HEK293 (cell line): ENCODE measurements around the gene LDLRAD4.

Experiments used
- CTCF ChIA-PET: fragments of 350-600 bp; formaldehyde crosslinking; extraction: SDS; loops from one replicate; lab custom pipeline; 2021; ENCODE audit warnings: antibody characterized with exemption; lab: Yijun Ruan, JAX
- POLR2A ChIA-PET: fragments of 300-600 bp; formaldehyde crosslinking; extraction: SDS; loops from one replicate; lab custom pipeline; 2020; ENCODE audit warnings: antibody characterized with exemption, inconsistent platforms; lab: Yijun Ruan, JAX
- H3K27ac ChIP-seq: fragments of 200-500 bp; sonication (Bioruptor generic); 2 replicates; pipeline ENCODE4 v1.5.1; 2014; ENCODE audit warnings: low read depth, low read length, control low read depth, inconsistent platforms; ENCODE audit errors: extremely low read depth
- H3K36me3 ChIP-seq, 2 experiments: fragments of 200-500 bp in 1 of 2; sonication (Bioruptor generic) in 1 of 2; 1 replicate in 1 of 2; 2 replicates in 1 of 2; pipeline ENCODE4 v1.5.1; 2014 to 2017; ENCODE audit warnings: inconsistent platforms in 2 of 2, low read length in 2 of 2; ENCODE audit not compliant: control insufficient read depth in 2 of 2, insufficient read depth in 1 of 2
- H3K4me1 ChIP-seq: fragments of 200-500 bp; sonication (Bioruptor generic); 2 replicates; pipeline ENCODE4 v1.5.1; 2014; ENCODE audit warnings: mild to moderate bottlenecking, low read length, inconsistent platforms; ENCODE audit not compliant: control insufficient read depth, insufficient read depth
- H3K4me3 ChIP-seq: 2 replicates; pipeline ENCODE4 v1.5.1; 2011; ENCODE audit warnings: low read depth, mild to moderate bottlenecking, control low read depth, low read length, moderate library complexity
- H3K9me3 ChIP-seq: fragments of 200-500 bp; sonication (Bioruptor generic); 2 replicates; pipeline ENCODE4 v1.5.1; 2014; ENCODE audit warnings: low read depth, low read length, inconsistent platforms; ENCODE audit not compliant: control insufficient read depth, insufficient read depth
- FEZF1 ChIP-seq: fragments of 450-650 bp; formaldehyde crosslinking; IDR thresholded peaks from 2 replicates; pipeline ENCODE4 v1.5.1; 2016; ENCODE audit warnings: missing biosample characterization, missing genetic modification characterization
- GLIS1 ChIP-seq: fragments of 450-650 bp; formaldehyde crosslinking; IDR thresholded peaks from 2 replicates; pipeline ENCODE4 v1.5.1; 2016; ENCODE audit warnings: missing biosample characterization, missing genetic modification characterization
- HOXA7 ChIP-seq: sonication (generic); formaldehyde crosslinking; IDR thresholded peaks from 2 replicates; pipeline ENCODE4 v1.8.1; 2022; ENCODE audit warnings: missing genetic modification reagents, borderline replicate concordance
- ZNF10 ChIP-seq: fragments of 450-650 bp; formaldehyde crosslinking; IDR thresholded peaks from 2 replicates; pipeline ENCODE4 v1.5.1; 2017; ENCODE audit warnings: missing biosample characterization, missing genetic modification characterization
- ZNF239 ChIP-seq: fragments of 450-650 bp; formaldehyde crosslinking; IDR thresholded peaks from 2 replicates; pipeline ENCODE4 v1.5.1; 2016; ENCODE audit warnings: missing biosample characterization, missing genetic modification characterization
- ZNF24 ChIP-seq: fragments of 450-650 bp; formaldehyde crosslinking; IDR thresholded peaks from 2 replicates; pipeline ENCODE4 v1.5.1; 2016; ENCODE audit warnings: missing biosample characterization, missing genetic modification characterization
- ZNF266 ChIP-seq: fragments of 450-650 bp; formaldehyde crosslinking; IDR thresholded peaks from 2 replicates; pipeline ENCODE4 v1.5.1; 2016; ENCODE audit warnings: missing biosample characterization, missing genetic modification characterization, low read depth
- ZNF335 ChIP-seq: fragments of 450-650 bp; formaldehyde crosslinking; conservative IDR thresholded peaks from 2 replicates; pipeline ENCODE4 v1.5.1; 2016; ENCODE audit warnings: missing biosample characterization, missing genetic modification characterization
- ZNF341 ChIP-seq: fragments of 450-650 bp; formaldehyde crosslinking; IDR thresholded peaks from 2 replicates; pipeline ENCODE4; 2016; ENCODE audit warnings: low read depth, missing biosample characterization, missing genetic modification characterization
- ZNF48 ChIP-seq: fragments of 450-650 bp; formaldehyde crosslinking; IDR thresholded peaks from 2 replicates; pipeline ENCODE4 v1.5.1; 2016; ENCODE audit warnings: missing biosample characterization, missing genetic modification characterization
- ZSCAN23 ChIP-seq: fragments of 450-650 bp; formaldehyde crosslinking; IDR thresholded peaks from 2 replicates; pipeline ENCODE4 v1.5.1; 2016; ENCODE audit warnings: missing biosample characterization, missing genetic modification characterization
- TF ChIP-seq, protein P1 (sequence below): fragments of 450-650 bp; formaldehyde crosslinking; IDR thresholded peaks from 2 replicates; pipeline ENCODE4 v1.5.1; 2016; ENCODE audit warnings: missing biosample characterization, missing genetic modification characterization
- TF ChIP-seq, protein P2 (sequence below): fragments of 450-650 bp; formaldehyde crosslinking; IDR thresholded peaks from 2 replicates; pipeline ENCODE4 v1.5.1; 2016; ENCODE audit warnings: missing biosample characterization, missing genetic modification characterization
- TF ChIP-seq, protein P3 (sequence below): fragments of 450-650 bp; formaldehyde crosslinking; IDR thresholded peaks from 2 replicates; pipeline ENCODE4 v1.5.1; 2016; ENCODE audit warnings: missing biosample characterization, missing genetic modification characterization
- TF ChIP-seq, protein P4 (sequence below): fragments of 450-650 bp; formaldehyde crosslinking; IDR thresholded peaks from 2 replicates; pipeline ENCODE4 v1.5.1; 2016; ENCODE audit warnings: missing biosample characterization, missing genetic modification characterization
- TF ChIP-seq, protein P5 (sequence below): fragments of 450-650 bp; formaldehyde crosslinking; IDR thresholded peaks from 2 replicates; pipeline ENCODE4 v1.5.0; 2017; ENCODE audit warnings: missing biosample characterization, missing genetic modification characterization, borderline replicate concordance

LDLRAD4 gene

DNA sequence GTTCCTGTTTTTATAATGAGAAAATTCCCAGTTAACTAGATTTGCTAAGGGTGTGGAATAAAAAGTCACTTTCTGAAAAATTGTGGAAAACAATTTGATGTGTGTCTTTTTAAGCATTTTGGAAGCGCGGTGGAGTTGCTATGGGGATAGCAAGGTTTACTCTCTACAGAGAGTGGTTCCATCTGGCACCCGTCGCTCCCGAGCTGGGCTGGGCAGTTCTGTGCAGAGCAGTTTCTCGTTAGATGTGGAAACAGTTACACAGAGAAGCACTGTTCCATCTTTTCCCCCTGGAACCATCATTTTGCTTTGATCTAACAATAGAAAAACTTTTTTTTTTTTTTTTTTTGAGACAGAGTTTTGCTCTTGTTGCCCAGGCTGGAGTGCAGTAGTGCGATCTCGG lies 17.4 kb downstream of the LDLRAD4 start:
- Histone ChIP-seq H3K27ac (no peak overlapping the region), H3K4me3 (no peak overlapping the region), H3K36me3 (no peaks in the 10 kb centered on the region), H3K4me1 (no peaks in the 10 kb centered on the region; the same call in 1 of the 2 replicates), H3K9me3 (no peaks in the 10 kb centered on the region)
- TF ChIP-seq, protein P1, sequence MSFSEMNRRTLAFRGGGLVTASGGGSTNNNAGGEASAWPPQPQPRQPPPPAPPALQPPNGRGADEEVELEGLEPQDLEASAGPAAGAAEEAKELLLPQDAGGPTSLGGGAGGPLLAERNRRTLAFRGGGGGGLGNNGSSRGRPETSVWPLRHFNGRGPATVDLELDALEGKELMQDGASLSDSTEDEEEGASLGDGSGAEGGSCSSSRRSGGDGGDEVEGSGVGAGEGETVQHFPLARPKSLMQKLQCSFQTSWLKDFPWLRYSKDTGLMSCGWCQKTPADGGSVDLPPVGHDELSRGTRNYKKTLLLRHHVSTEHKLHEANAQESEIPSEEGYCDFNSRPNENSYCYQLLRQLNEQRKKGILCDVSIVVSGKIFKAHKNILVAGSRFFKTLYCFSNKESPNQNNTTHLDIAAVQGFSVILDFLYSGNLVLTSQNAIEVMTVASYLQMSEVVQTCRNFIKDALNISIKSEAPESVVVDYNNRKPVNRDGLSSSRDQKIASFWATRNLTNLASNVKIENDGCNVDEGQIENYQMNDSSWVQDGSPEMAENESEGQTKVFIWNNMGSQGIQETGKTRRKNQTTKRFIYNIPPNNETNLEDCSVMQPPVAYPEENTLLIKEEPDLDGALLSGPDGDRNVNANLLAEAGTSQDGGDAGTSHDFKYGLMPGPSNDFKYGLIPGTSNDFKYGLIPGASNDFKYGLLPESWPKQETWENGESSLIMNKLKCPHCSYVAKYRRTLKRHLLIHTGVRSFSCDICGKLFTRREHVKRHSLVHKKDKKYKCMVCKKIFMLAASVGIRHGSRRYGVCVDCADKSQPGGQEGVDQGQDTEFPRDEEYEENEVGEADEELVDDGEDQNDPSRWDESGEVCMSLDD (tag by site-specific recombination): no peak
- TF ChIP-seq HOXA7 (CRISPR knock-in tag) (no peak), ZNF266 (tag by site-specific recombination) (no peak), ZNF48 (tag by site-specific recombination) (no peak), ZNF24 (no peak), ZNF335 (no peak), GLIS1 (no peak)
- TF ChIP-seq, protein P2, sequence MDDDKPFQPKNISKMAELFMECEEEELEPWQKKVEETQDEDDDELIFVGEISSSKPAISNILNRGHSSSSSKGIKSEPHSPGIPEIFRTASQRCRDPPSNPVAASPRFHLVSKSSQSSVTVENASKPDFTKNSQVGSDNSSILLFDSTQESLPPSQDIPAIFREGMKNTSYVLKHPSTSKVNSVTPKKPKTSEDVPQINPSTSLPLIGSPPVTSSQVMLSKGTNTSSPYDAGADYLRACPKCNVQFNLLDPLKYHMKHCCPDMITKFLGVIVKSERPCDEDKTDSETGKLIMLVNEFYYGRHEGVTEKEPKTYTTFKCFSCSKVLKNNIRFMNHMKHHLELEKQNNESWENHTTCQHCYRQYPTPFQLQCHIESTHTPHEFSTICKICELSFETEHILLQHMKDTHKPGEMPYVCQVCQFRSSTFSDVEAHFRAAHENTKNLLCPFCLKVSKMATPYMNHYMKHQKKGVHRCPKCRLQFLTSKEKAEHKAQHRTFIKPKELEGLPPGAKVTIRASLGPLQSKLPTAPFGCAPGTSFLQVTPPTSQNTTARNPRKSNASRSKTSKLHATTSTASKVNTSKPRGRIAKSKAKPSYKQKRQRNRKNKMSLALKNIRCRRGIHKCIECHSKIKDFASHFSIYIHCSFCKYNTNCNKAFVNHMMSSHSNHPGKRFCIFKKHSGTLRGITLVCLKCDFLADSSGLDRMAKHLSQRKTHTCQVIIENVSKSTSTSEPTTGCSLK (tag by site-specific recombination): no peak
- TF ChIP-seq, protein P3, sequence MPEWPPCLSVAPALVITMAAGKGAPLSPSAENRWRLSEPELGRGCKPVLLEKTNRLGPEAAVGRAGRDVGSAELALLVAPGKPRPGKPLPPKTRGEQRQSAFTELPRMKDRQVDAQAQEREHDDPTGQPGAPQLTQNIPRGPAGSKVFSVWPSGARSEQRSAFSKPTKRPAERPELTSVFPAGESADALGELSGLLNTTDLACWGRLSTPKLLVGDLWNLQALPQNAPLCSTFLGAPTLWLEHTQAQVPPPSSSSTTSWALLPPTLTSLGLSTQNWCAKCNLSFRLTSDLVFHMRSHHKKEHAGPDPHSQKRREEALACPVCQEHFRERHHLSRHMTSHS (tag by site-specific recombination): no peak
- POLR2A ChIA-PET: no interaction called here
- CTCF ChIA-PET: interaction anchor here (0.5 kb wide), 1 partner anchor 12 kb away, joined by 7 read pairs; no protein-coding TSS in a partner anchor

DNA sequence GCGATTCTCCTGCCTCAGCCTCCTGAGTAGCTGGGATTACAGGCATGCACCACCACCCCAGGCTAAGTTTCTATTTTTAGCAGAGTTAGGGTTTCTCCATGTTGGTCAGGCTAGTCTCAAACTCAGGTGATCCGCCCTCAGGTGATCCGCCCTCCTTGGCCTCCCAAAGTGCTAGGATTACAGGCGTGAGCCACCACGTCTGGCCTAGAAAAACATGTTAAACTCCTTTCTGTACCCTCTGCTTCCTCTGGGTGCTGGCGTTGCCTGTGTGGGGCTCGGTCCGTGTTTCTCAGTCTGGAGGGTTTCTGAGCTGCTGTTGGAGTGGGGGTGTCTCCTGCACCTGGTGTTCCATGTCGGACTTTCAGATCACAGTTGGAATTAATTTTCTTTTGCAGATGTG lies 17.9 kb downstream of the LDLRAD4 start:
- no peaks in the 10 kb centered on the region; the same call in 1 of the 2 replicates for H3K4me1 ChIP-seq
- POLR2A ChIA-PET: no interaction called here

More for the DNA sequence above, 17.9 kb downstream of the LDLRAD4 start:
- H3K27ac ChIP-seq: no peak overlapping the region
- TF ChIP-seq, protein P4, sequence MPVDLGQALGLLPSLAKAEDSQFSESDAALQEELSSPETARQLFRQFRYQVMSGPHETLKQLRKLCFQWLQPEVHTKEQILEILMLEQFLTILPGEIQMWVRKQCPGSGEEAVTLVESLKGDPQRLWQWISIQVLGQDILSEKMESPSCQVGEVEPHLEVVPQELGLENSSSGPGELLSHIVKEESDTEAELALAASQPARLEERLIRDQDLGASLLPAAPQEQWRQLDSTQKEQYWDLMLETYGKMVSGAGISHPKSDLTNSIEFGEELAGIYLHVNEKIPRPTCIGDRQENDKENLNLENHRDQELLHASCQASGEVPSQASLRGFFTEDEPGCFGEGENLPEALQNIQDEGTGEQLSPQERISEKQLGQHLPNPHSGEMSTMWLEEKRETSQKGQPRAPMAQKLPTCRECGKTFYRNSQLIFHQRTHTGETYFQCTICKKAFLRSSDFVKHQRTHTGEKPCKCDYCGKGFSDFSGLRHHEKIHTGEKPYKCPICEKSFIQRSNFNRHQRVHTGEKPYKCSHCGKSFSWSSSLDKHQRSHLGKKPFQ: no peak
- no peak for TF ChIP-seq FEZF1 (tag by site-specific recombination)
- TF ChIP-seq ZNF10 (tag by site-specific recombination): no peak
- TF ChIP-seq ZNF341: no peak
- TF ChIP-seq ZNF239 (tag by site-specific recombination): no peak
- no peak for TF ChIP-seq ZSCAN23
- TF ChIP-seq, protein P5, sequence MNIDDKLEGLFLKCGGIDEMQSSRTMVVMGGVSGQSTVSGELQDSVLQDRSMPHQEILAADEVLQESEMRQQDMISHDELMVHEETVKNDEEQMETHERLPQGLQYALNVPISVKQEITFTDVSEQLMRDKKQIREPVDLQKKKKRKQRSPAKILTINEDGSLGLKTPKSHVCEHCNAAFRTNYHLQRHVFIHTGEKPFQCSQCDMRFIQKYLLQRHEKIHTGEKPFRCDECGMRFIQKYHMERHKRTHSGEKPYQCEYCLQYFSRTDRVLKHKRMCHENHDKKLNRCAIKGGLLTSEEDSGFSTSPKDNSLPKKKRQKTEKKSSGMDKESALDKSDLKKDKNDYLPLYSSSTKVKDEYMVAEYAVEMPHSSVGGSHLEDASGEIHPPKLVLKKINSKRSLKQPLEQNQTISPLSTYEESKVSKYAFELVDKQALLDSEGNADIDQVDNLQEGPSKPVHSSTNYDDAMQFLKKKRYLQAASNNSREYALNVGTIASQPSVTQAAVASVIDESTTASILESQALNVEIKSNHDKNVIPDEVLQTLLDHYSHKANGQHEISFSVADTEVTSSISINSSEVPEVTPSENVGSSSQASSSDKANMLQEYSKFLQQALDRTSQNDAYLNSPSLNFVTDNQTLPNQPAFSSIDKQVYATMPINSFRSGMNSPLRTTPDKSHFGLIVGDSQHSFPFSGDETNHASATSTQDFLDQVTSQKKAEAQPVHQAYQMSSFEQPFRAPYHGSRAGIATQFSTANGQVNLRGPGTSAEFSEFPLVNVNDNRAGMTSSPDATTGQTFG (tag by site-specific recombination): no peak
- H3K4me3 ChIP-seq: no peak overlapping the region
- CTCF ChIA-PET: interaction anchor here (0.5 kb wide), 1 partner anchor 12 kb away, joined by 7 read pairs; no protein-coding TSS in a partner anchor
- H3K9me3 ChIP-seq: no peaks in the 10 kb centered on the region
- H3K36me3 ChIP-seq: no peaks in the 10 kb centered on the region
